Mammary epithelial cell (primary cell): Measurements from ENCODE around the gene FANCB.

Source experiments
- CTCF ChIP-seq, 2 donors: IDR thresholded peaks in 1 of 2; conservative IDR thresholded peaks in 1 of 2; 2 replicates each; pipeline ENCODE4 v1.5.1; 2011 to 2012; ENCODE audit warnings: inconsistent platforms in 2 of 2, low read length in 2 of 2, mild to moderate bottlenecking in 2 of 2, control low read depth in 1 of 2, low read depth in 1 of 2; ENCODE audit not compliant: insufficient read depth in 1 of 2; ENCODE audit errors: extremely low read depth in 1 of 2
- EZH2 ChIP-seq: IDR thresholded peaks from 2 replicates; pipeline ENCODE4 v1.6.1; 2012; ENCODE audit warnings: low read length, inconsistent platforms, borderline replicate concordance

- no peak for TF ChIP-seq CTCF (conservative IDR thresholded peaks at IDR 0.05 in 1 of 2, IDR thresholded peaks at IDR 0.05 in 1 of 2; ENCODE audit: extremely low read depth in 1 of 2, insufficient read depth in 1 of 2, low read depth in 1 of 2, low read length in 2 of 2)
- no peak for TF ChIP-seq EZH2
Observed at GRCh38 chrX:14884714-14885113, 11.8 kb upstream of the FANCB start.
